ENCODE measurements around the gene SVEP1.

Gene SVEP1

DNA sequence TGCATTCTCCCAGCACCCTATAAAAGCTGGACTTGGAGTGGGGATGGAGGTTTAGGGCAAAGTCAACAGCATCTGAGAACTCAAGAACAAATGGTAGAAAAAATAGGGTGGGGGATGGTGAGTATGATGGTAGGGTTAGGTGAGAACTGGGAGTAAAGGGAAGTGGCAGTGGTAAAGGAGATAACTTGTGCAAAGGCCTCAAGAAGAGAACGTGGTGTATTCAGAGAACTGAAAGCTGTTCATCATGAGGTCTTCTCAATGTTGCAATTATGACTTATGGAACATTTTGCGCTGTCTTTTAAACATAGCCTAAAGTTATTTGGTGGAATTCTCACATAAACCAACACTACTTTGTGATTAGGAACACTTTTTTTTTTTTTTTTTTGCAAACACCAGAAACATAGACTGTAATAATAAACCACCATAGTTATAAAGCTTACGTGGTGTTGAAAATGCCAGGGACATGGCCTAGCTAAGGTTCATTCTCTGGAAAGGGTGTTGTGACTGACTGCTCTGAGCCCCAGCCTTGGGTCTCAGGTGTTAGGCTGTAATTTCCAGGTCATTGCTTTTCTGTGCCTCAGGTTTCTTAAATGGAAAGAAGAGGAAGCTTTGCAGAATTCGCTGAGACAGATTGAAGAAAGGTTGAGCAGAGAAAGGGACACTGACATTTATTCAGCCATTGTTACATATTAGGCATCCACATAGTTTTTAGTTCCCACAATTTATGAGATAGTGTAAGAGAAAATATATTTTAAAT, 222.7 kb downstream of the SVEP1 start:
- DNase-seq, result peak; percentile 44

DNA sequence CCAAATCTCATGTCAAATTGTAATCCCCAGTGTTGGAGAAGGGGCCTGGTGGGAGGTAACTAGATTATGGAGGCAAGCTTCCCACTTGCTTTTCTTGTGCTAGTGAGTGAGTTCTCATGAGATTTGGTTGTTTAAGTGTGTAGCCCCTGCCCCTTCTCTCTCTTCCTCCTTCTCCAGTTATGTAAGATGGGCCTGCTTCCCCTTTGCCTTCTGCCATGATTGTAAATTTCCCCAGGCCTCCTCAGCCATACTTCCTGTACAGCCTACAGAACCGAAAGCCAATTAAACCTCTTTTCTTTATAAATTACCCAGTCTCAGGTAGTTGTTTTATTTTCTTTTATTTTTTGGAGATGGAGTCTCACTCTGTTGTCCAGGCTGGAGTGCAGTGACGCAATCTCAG, 223.6 kb downstream of the SVEP1 start:
- DNase-seq, result no peak

DNA sequence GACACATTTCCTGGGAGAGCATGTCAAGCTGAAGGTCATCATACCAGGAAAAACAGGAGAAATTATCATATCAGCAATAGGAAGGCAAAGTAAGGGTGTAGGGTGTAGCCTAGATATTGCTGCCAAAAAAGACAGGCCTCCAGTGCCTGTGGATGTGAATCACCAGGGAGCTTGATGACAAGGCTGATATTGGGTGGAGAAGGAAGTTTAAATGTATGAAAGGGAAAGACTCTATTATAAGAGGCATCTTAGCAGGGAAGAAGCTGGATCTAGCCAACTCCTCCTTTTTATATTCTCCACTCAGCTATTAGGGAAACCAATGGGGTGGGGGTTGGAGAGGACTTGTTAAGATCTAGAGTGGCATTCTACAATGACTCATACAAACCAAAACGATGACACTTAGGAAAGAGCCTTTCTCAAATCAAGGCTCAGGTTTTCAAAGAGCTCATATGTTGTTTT, 228.5 kb downstream of the SVEP1 start:
- peak; percentile 22 for DNase-seq

DNA sequence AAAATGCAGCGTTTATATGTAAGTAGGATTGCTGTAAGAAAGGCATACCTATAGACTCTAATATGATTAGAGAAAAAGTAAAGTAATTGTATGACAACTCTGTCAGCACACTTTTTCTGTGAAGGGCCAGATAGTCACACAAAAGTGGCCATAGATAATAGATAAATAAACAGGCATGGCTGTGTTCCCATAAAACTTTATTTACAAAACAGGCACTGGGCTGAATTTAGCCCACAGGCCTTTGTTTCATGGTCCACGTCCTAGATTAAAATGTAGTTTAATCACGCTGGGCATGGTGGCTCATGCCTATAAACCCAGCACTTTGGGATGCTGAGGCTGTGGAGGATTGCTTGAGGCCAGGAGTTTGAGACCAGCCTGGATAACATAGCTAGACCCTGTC, 233.2 kb downstream of the SVEP1 start:
- no peak for DNase-seq

DNA sequence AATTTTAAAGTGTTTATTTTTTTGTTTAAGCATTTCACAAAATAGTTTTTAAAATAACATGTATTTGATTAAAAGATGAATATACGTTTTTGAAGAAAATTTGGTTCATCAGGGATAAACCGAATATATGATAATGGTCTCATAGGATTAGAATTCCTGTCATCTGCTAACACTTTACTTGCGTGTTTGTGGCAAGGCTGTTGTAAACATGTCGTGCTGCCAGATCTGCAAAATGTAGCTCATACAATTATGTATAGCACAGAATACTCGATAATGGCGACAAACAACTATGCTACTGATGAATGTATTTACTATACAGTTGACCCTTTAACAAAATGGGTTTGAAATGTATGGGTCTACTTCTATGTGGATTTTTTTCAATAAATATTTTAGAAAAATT, 234.7 kb downstream of the SVEP1 start:
- DNase-seq, result no peak

DNA sequence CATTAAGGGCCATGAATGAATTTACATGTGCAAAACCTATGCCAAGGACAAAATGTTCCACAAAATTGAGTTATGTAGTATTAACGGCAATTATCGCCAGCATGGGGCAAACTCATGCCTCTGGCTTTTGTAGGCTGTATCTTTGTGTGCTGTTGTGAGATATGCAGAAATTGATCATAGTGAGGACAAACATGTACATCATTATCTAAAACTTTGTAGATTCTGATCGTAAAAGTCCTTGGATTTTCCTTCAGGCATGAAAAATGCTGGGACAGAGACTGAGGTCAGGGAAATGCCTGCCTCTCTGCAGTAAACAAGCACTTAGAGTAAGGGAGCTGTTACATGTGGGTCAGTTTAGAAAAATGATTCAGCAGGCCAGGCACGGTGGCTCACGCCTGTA, 236.0 kb downstream of the SVEP1 start:
- DNase-seq, result no peak

DNA sequence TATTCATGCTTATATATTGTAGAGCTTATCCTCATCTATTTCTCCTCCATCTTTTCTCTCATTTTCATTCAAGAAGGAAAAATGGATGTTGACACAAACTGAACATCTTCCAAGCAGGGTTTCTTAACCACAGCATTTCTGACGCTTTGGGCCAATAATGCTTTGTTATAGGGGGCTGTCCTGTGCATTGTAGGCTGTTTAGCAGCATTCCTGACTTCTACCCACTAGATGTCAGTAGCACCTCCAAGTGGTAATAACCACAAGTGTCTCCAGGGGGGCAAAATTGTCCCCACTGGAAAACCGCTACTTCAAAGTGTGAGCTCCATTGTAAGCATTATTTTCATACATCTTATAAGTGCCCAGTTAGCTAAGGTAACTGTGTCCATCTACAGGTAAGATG, 239.2 kb downstream of the SVEP1 start:
- peak; percentile 57 for DNase-seq

DNA sequence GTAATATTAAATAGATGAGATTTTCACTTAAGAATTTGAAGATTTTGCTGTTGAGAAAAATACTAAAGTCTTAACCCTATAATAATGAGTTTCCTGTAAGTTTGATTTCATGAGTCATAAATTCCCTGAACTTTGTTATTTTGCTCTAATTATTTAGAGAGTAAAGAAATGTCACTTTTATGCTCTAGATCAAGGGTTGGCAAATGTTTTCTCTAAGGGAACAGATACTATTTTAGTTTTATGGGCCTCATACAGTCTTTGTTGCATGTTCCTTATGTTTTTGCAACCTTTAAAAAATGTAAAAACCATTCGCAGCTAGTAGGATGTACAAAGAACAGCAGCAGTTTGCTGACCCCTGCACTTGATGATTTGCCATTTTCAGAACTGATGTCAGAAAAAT, 241.4 kb downstream of the SVEP1 start:
- DNase-seq, result no peak

DNA sequence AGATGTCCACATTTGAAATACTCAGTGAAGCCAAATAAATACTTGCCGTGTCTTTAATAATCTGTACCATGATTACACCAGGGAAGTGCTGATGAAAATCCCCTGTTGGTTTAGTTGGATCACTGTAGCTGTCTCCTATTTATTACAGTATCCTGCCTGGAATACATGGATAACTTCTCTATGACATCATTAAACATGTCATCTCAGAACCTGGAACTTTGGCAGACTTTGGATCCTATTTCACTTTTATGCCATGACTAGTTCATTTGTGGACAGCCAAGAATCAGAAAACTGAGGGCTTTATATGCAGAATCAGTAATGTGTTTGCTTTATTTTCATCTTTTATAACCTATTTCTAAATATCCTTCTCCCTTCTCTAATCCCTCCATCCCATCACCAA, 241.8 kb downstream of the SVEP1 start, which contains the start of gene TXNDC8:
TXNDC8 (minus strand) TSS at position 137 of the 400 bp plus-strand sequence.
- no peak for DNase-seq

DNA sequence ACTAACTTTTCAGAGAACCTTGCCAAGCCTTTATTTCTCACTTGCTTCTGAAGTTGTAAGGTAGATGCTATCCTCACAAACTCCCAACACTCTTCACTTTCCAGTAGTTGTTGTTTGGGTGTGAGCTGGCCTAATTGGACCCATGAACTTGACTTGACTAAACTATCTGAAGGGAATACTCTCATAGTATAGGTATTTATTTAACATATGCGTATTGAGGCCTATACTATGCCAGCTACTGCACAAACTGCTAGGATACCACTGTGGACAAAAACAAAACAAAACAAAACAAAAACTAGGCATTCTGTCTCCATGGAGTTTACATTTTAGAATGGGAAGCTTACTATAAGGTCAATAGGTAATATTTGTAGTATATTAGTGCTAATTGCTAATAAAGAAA, 243.2 kb downstream of the SVEP1 start:
- no peak for DNase-seq

DNA sequence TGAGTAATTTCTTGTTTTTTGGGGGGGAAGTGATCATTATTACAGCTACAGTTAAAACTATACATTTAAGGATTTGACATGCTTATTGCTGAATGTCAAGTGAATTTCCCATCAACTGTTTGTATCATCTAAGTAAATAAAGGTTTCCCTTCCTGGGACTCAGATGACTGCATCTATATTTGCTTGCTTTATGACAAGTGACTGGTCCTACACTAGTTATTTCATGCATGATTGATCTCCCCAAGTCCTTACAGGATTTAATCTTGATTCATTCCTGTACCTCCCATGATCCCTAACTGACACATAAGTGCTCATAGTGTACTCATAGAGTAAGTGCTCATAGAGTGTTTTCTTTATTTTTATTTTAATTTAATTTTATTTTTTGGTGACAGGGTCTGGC, 244.7 kb downstream of the SVEP1 start:
- no peak for DNase-seq

DNA sequence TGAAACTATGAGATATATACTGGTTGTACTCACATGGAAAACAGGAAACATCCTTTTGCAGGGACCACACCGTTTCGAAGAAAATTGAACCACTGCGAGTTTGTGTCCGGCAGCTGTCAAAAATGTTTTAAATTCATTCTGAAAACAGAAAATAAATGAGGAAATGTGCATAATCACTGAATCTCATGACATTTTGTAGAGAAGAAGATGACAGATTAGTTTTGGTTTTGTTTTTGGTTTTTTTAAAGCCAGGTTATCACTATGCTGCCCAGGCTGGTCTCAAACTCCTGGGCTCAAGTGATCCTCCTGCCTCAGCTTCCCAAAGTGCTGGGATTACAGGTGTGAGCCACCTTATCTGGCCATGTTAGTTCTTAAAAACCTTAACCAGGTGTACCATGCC, 245.4 kb downstream of the SVEP1 start:
- peak; percentile 10 for DNase-seq

DNA sequence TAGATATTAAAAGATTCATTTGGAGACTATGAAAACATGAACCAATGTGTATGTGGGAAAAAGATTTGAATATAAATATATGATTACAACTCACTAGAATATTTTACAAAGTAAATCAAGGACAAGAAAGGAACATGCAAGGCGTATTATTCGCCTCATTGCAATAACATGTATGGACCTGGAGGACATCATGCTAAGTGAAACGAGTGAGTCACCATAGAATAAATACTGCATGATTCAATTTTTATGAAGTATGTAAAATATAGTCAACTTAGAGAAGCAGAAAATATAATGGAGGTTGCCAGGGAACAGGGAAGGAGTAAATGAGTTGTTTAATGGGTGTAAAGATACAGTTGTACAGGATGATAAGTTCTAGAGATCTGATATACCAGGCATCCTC, 246.8 kb downstream of the SVEP1 start:
- DNase-seq, result no peak

DNA sequence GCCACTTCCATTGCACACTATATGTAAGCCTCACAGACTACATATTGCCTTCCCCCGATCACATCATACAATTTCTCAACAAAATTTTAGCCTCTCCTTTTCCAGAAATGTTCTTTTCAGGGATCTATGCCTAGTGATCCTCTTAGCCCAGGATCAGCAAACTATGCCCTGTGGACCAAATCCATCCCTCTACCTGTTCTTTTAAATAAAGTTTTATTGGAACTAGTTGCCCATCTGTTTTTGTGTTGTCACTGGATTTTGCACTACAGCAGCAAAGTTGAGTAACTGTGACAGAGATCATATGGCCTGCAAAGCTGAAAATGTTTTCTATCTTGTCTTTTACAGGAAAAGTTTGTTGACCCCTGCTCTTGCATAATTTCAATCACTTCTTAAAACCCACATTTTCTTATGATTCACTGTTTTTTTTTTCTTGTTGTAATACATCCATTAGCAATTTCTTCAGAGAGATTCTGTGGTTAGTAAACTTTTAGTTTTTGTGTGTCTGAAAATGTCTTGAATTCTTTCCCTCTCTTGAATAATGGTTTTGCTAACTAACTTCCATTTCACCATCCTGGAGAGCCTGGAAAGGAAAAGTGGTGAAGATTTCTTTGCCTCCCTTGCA, 248.9 kb downstream of the SVEP1 start:
- DNase-seq, result no peak

DNA sequence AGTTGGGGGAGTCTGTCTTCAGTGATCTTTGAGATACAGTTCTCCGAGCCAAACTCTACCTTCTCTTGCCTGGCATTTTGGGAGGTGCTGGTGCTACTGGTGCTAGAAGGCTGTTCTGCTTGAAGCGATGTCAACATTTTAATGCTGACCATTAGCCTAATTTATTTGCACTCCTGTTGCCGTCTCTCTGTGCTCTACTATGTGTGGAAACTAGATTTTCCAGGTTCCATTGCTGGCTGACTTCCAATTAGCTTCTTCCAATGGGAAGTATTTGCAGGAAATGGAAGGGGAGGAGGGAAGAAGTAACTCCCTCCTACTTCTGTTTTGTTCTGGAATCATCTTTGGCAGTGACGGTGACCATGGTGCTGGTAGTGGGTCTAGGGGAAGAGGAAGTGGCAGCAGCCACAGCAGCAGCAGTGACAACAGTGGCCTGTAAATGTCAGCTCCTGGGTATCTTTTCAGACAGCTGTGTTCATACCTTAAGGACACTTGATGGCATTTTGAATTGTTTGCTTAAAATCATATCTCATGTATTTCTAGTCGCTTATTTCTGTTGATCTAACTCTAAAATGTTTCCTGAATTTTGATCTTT, 249.8 kb downstream of the SVEP1 start:
- peak; percentile 59 for DNase-seq

DNA sequence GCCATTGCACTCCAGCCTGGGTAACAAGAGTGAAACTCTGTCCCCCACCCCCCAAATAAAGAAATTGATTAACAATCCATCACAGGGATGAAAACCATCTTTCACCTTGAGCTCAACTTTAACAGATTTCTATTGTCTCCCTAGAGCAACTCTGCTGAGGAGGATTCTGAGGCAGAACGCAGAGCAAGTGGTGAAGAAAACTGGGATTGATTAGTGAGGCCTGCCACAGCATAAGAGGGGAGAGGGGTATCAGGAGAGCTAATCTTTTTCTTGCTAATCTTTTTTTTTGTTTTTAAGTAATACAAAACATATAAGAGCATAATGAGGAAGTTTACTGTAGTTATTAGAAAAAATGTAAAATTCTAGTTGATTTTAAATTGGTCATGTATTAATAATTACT, 250.8 kb downstream of the SVEP1 start:
- no peak for DNase-seq

DNA sequence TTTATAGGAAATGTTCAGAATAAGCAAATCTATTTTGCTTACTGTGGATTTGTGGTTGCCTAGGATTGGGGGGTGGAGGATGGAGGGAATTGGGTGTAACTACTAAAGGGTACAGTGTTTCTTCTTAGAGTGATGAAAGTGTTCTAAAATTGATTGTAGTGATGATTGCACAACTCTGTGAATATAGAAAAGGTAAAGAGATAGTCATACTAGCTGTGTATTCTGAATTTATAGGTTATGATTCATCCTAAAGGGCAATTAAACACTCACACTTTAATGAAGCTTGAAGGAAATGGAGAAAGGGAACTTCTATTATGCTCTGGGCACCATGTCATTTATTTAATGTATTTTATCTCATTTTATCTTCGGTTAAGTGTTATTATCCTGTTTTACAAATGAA, 251.8 kb downstream of the SVEP1 start:
- DNase-seq, result no peak

DNA sequence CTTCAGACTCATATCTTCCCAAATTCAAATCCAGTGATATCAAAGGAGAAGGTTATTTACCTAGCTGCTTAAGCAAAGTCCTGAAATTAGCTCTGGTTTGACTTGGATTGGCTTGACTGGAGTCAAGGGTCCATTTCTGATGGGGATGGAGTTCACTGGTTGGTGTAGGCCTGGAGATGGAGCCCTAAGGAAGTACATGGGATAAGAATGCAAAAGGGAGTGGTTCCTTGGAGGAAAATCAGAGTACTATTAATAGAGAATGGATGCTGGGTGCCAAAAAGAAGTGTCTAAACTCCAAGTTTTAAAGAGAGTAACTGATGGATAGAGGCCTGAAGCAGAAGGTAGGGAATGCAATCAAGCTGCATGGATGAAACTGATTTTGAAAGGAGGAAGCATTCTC, 255.7 kb downstream of the SVEP1 start:
- DNase-seq, result no peak

DNA sequence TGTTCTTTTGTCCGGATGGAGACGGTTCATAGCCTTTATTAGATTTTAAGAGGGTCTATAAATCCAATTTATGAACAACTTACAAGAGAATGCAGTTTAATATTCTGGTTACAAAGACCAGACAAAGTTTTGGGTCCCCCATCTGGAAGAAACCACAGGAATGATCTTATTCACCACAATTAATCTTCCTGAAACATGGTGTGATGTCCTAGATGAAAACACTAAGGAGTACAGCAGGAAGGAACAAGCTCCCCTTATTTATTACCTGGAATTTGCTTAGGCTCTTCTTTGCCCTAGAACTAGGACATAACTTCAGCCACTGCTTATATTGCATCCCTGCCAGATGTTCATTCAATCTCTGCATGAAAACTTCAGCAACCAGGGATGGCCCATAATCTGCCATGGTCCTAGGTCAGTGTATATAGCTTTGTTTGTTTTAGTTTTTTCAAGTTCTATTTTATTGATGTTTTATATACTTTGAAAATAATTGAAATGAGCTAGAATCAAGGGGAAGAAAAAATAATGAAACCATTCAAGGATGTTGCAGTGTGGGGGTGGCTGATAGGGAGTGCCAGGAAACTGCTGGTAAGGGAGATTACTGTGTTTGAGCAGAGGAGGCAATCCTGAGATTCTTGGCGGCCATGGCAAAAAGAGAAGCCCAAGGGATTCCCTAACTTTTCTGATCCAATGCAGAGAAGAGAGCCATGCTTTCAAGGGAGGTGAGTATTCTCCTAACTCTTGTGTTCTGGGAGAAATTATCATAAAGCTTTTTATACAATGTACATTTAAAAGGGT, 258.7 kb downstream of the SVEP1 start:
- DNase-seq, result peak; percentile 74

DNA sequence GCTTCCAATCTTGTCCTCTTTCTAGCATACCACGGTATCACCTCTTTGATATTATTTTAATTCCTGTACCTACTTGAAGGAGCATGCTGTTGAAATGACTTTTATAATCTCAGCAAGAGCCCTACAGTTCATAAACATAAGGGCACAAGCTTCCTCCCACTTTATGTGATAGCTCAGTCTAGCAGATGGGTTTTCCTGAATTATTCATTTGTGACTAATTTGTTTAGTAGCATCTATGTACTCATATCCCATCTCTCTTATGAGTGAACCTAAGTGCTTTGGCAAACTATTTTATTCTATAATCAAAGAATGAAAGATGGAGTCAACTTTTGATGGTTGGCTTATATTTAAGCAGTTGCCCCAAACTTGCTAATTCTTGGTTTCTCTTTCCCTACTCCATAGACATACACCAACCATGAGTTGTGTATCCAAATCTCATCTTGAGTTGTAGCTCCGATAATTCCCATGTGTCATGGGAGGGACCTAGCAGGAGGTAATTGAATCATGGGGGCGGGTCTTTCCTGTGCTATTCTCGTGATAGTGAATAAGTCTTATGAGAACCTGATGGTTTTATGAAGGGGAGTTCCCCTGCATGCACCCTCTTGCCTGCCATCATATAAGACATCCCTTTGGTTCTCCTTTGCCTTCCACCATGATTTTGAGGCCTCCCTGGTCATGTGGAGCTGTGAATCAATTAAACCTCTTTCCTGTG, 259.6 kb downstream of the SVEP1 start:
- DNase-seq, result no peak

DNA sequence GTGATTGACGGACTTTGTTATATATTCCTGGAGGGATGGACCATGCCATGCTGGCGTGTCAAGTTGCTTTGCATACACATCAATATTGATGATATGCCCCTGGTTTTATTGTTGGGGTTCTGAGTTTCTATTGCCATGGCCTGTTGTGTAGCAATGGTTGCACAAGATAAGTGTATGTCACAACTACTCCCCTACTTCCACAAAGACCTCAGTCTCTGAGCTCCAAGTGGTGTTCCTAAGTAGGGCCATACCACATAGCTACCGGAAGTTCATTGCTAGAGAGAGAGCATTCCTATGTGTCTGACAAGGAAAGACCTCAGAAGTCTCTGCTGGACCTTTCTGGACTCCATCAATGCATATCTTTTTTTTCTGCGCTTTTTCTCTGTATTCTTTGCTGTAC, 261.6 kb downstream of the SVEP1 start:
- DNase-seq, result peak; percentile 8

DNA sequence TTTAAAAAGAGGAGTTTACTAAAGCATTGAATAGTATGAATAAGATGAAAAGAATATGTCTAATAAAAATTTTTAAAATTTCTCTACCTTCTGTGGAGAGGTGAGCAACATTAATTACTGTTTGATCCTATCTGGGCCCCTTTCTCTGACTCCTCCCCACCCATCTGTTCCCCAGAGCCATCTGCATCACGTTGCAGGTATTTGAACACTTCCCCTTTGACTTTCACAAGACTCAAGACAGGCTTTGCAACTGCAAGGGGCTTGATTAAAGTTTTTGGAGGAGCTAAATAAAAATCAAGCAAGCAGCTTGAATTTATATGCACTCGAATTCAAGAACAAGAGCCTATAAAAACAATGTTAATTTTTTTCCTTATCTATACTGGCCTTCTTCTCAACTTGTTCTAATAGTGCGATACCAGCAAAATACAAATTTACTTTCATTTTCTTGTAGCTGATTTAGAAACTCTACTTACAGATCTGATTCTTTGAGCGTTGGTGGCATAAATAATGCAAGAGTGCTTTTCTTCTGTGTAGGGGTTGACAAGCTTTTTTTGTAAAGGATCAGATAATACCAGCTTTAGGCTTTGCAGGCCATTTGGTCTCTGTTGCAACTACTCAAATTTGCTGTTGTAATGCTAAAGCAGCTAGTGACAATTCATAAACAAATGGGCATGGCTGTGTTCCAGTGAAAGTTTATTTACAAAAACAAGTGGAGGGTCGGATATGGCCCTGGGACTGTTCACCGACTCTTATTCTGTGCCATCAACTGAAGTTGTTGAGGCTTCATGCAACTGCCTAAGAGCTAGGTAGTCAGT, 263.1 kb downstream of the SVEP1 start:
- peak; percentile 75 for DNase-seq

Measured in hematopoietic multipotent progenitor cell treated with erythropoietin and hydrocortisone succinate and interleukin-3 and kit ligand, for 4 days (in vitro differentiated cells).